Measurements from ENCODE around the gene PFDN1.

- TF ChIP-seq, protein P1, sequence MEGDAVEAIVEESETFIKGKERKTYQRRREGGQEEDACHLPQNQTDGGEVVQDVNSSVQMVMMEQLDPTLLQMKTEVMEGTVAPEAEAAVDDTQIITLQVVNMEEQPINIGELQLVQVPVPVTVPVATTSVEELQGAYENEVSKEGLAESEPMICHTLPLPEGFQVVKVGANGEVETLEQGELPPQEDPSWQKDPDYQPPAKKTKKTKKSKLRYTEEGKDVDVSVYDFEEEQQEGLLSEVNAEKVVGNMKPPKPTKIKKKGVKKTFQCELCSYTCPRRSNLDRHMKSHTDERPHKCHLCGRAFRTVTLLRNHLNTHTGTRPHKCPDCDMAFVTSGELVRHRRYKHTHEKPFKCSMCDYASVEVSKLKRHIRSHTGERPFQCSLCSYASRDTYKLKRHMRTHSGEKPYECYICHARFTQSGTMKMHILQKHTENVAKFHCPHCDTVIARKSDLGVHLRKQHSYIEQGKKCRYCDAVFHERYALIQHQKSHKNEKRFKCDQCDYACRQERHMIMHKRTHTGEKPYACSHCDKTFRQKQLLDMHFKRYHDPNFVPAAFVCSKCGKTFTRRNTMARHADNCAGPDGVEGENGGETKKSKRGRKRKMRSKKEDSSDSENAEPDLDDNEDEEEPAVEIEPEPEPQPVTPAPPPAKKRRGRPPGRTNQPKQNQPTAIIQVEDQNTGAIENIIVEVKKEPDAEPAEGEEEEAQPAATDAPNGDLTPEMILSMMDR (IDR thresholded peaks at IDR 0.05), result no peak
- TF ChIP-seq ZFX (IDR thresholded peaks at IDR 0.05; ENCODE audit: borderline replicate concordance), result no peak
These were observed 95.5 kb downstream of the PFDN1 start for GRCh38 chr5:140207250-140207964.
